IMR-90 (cell line): ENCODE results near the gene CACUL1.

Source experiments
- BHLHE40 ChIP-seq: fragments of 150-350 bp; IDR thresholded peaks from 2 replicates; pipeline ENCODE4 v1.6.1; 2016; ENCODE audit warnings: mild to moderate bottlenecking, low read depth, low read length
- POLR2A ChIP-seq: IDR thresholded peaks from 2 replicates; pipeline ENCODE4 v1.6.1; 2012; ENCODE audit warnings: mild to moderate bottlenecking, low read depth, low read length

DNA sequence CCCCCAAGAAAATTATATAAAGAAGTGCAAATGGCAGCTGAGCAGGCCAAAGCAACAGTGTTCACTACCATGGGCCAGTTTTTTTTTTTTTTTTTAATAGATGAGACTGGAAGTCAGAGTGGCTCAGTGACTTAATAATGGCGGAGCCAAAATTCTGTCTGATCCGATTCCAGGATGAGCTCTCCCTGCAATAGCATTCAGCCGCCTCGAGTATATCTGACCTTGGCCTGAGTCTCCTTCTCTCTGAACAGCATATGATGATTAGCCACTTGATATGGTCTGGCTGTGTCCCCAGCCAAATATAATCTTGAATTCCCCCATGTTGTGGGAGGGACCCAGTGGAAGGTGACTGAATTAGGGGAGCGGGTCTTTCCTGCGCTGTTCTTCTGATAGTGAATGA is 82.6 kb downstream of the CACUL1 start:
- TF ChIP-seq POLR2A (no peak), BHLHE40 (no peak)
